Smooth muscle cell (in vitro differentiated cells): Measurements from ENCODE around the gene BAG5. TPM values are rescaled to one million over a fixed set of nuclear protein-coding genes. Genes with fewer than 3 reads are reported as not detected.
A peak's percentile ranks its signal among the peaks of the same experiment; 100 is the strongest.

Experiments used
- DNase-seq: peaks from one replicate; lab custom pipeline; 2025; ENCODE audit not compliant: unreplicated experiment; lab: John Stamatoyannopoulos, UW
- H2AFZ ChIP-seq: fragments of 200-600 bp; sonication (generic); 2 replicates; pipeline ENCODE4 v1.6.0; 2016; ENCODE audit warnings: antibody characterized with exemption, low read depth, mild to moderate bottlenecking
- H3F3A ChIP-seq: fragments of 200-600 bp; sonication (generic); 2 replicates; pipeline ENCODE4 v1.6.0; 2017; ENCODE audit warnings: antibody characterized with exemption, low read depth
- H3K27ac ChIP-seq: fragments of 200-600 bp; sonication (generic); 2 replicates; pipeline ENCODE4 v1.5.1; 2016; ENCODE audit warnings: low read depth, mild to moderate bottlenecking
- H3K27me3 ChIP-seq: fragments of 200-600 bp; sonication (generic); 2 replicates; pipeline ENCODE4 v1.6.1; 2016; ENCODE audit warnings: low read depth, mild to moderate bottlenecking
- H3K36me3 ChIP-seq: fragments of 200-600 bp; sonication (generic); 2 replicates; pipeline ENCODE4 v1.5.1; 2016; ENCODE audit warnings: low read depth
- H3K4me1 ChIP-seq: fragments of 200-600 bp; sonication (generic); 2 replicates; pipeline ENCODE4 v1.5.1; 2016; ENCODE audit warnings: low read depth
- H3K4me2 ChIP-seq: fragments of 200-600 bp; sonication (generic); 2 replicates; pipeline ENCODE4 v1.6.0; 2016; ENCODE audit warnings: mild to moderate bottlenecking
- H3K4me3 ChIP-seq: fragments of 200-600 bp; sonication (generic); 2 replicates; pipeline ENCODE4 v1.5.1; 2016; ENCODE audit warnings: mild to moderate bottlenecking
- H3K79me2 ChIP-seq: fragments of 200-600 bp; sonication (generic); 2 replicates; pipeline ENCODE4 v1.6.0; 2016; ENCODE audit warnings: low read depth, mild to moderate bottlenecking
- H3K9ac ChIP-seq: fragments of 200-600 bp; sonication (generic); 2 replicates; pipeline ENCODE4 v1.6.0; 2016; ENCODE audit warnings: low read depth
- H3K9me3 ChIP-seq: fragments of 200-600 bp; sonication (generic); replicated peaks from 2 replicates; pipeline ENCODE4 v1.5.1; 2016; ENCODE audit warnings: low read depth
- H4K20me1 ChIP-seq: fragments of 200-600 bp; sonication (generic); 2 replicates; pipeline ENCODE4 v1.6.0; 2016; ENCODE audit warnings: low read depth
- CTCF ChIP-seq: fragments of 200-600 bp; sonication (generic); IDR thresholded peaks from 2 replicates; pipeline ENCODE4 v1.5.1; 2017; ENCODE audit warnings: borderline replicate concordance, mild to moderate bottlenecking, antibody characterized with exemption; ENCODE audit not compliant: insufficient read depth, poor library complexity, severe bottlenecking
- WGBS: methylation state at CpG from one replicate; pipeline ENCODE4 v1.1.7; 2016; ENCODE audit warnings: low lambda C conversion rate; 5-methylcytosine and 5-hydroxymethylcytosine counted together
- polyA plus RNA-seq: library from polyadenylated mRNA; unstranded; fragments of >200 nt; fragmentation: Nextera tagmentation; extraction: Ambion mirVana; gene quantifications from 2 replicates; pipeline ENCODE4 v1.2.1, GENCODE V29; 2016
- total RNA-seq: library from RNA; depleted of rRNA; stranded (reverse); fragments of >200 nt; gene quantifications from 2 replicates; pipeline ENCODE4 v1.2.3, GENCODE V29; 2014

Gene BAG5
- total and polyA plus RNA-seq, 2 experiments from 2014 or later = 13.4 to 31.1 TPM

- H3K4me2 ChIP-seq = no peak overlapping the region
- no peak for DNase-seq
- no peaks in the 10 kb centered on the region for H3F3A ChIP-seq
- H3K36me3 ChIP-seq = no peaks in the 10 kb centered on the region
- TF ChIP-seq CTCF = no peak
- H3K79me2 ChIP-seq = no peaks in the 10 kb centered on the region
- H3K4me3 ChIP-seq = no peak overlapping the region
- peaks cover 12% of the 10 kb centered on the region for H3K4me1 ChIP-seq
- H2AFZ ChIP-seq = no peak overlapping the region
- H4K20me1 ChIP-seq = peaks cover 6% of the 10 kb centered on the region
- H3K27ac ChIP-seq = peak overlapping the region; percentile 22
- WGBS = 75% methylated on average over 20 of the region's 20 CpGs
- no peak overlapping the region for H3K9ac ChIP-seq
- no peaks in the 10 kb centered on the region for H3K9me3 ChIP-seq
- peaks cover 9% of the 10 kb centered on the region for H3K27me3 ChIP-seq
Measured at GRCh38 chr14:103517721-103518421, 44.6 kb downstream of the BAG5 start.

GRCh38 chr14:103517174-103517566, 45.3 kb downstream of the BAG5 start:
- Histone ChIP-seq H3K9me3 (no peaks in the 10 kb centered on the region), H4K20me1 (peaks cover 6% of the 10 kb centered on the region), H3K4me2 (no peak overlapping the region), H3K27me3 (peaks cover 5% of the 10 kb centered on the region), H3K79me2 (no peaks in the 10 kb centered on the region), H3K27ac (peak overlapping the region; percentile 22), H3K9ac (no peak overlapping the region), H3K36me3 (no peaks in the 10 kb centered on the region), H3K4me1 (peaks cover 11% of the 10 kb centered on the region), H2AFZ (no peak overlapping the region), H3F3A (no peaks in the 10 kb centered on the region), H3K4me3 (no peak overlapping the region)
- no peak for DNase-seq
- 92% methylated on average over 10 of the region's 10 CpGs for WGBS
- TF ChIP-seq CTCF = no peak

GRCh38 chr14:103516426-103517173, 45.9 kb downstream of the BAG5 start:
- Histone ChIP-seq H2AFZ (no peak overlapping the region), H3K9ac (no peak overlapping the region), H3K36me3 (no peaks in the 10 kb centered on the region), H3K27me3 (no peaks in the 10 kb centered on the region), H3K79me2 (no peaks in the 10 kb centered on the region), H3K4me1 (peaks cover 6% of the 10 kb centered on the region), H3K9me3 (no peaks in the 10 kb centered on the region), H4K20me1 (peaks cover 6% of the 10 kb centered on the region), H3K4me3 (no peak overlapping the region), H3F3A (no peaks in the 10 kb centered on the region), H3K4me2 (no peak overlapping the region), H3K27ac (no peak overlapping the region)
- no peak for TF ChIP-seq CTCF
- DNase-seq = no peak
- WGBS = 86% methylated on average over 10 of the region's 10 CpGs
